Astrocyte (in vitro differentiated cells and primary cell): ENCODE data around the gene SF1. TPM values are rescaled to one million over a fixed set of nuclear protein-coding genes. Genes with fewer than 3 reads are reported as not detected.

Source experiments
- DNase-seq: peaks from one replicate; pipeline ENCODE4 v3.0.0-alpha.2; 2010; ENCODE audit warnings: low read depth
- FAIRE-seq: peaks from 2 replicates; lab custom pipeline; 2011; peaks lifted over from hg19 to GRCh38; lab: Jason Lieb, UNC
- H2AFZ ChIP-seq: 2 replicates; pipeline ENCODE4 v1.6.0; 2012; ENCODE audit warnings: low read depth, low read length, inconsistent platforms
- H3K27ac ChIP-seq: 2 replicates; pipeline ENCODE4 v1.5.1; 2011; ENCODE audit warnings: low read depth, low read length, inconsistent platforms
- H3K27me3 ChIP-seq: 2 replicates; pipeline ENCODE4 v1.6.0; 2011; ENCODE audit warnings: low read length, inconsistent platforms; ENCODE audit not compliant: insufficient read depth
- H3K36me3 ChIP-seq: 2 replicates; pipeline ENCODE4 v1.5.1; 2011; ENCODE audit warnings: low read length, inconsistent platforms; ENCODE audit not compliant: insufficient read depth
- H3K4me1 ChIP-seq: 2 replicates; pipeline ENCODE4 v1.5.1; 2011; ENCODE audit warnings: low read length, inconsistent platforms; ENCODE audit not compliant: insufficient read depth
- H3K4me2 ChIP-seq: 2 replicates; pipeline ENCODE4 v1.6.0; 2012; ENCODE audit warnings: low read length, inconsistent platforms
- H3K4me3 ChIP-seq: 2 replicates; pipeline ENCODE4 v1.5.1; 2011; ENCODE audit warnings: low read depth, mild to moderate bottlenecking, low read length, inconsistent platforms; ENCODE audit not compliant: insufficient read depth
- H3K79me2 ChIP-seq: 2 replicates; pipeline ENCODE4 v1.6.0; 2012; ENCODE audit warnings: mild to moderate bottlenecking, low read length, inconsistent platforms; ENCODE audit not compliant: insufficient read depth
- H3K9ac ChIP-seq: 2 replicates; pipeline ENCODE4 v1.6.0; 2012; ENCODE audit warnings: mild to moderate bottlenecking, low read length, inconsistent platforms
- H3K9me3 ChIP-seq: 2 replicates; pipeline ENCODE4 v1.5.1; 2012; ENCODE audit warnings: low read depth, mild to moderate bottlenecking, low read length, inconsistent platforms; ENCODE audit not compliant: insufficient read depth
- H4K20me1 ChIP-seq: 2 replicates; pipeline ENCODE4 v1.6.0; 2012; ENCODE audit warnings: low read length, inconsistent platforms; ENCODE audit not compliant: insufficient read depth
- H3K27ac Mint-ChIP-seq: one replicate; pipeline ENCODE4 v1.8.0; 2021; ENCODE audit warnings: mild to moderate bottlenecking, mixed read lengths; ENCODE audit not compliant: unreplicated experiment
- H3K27me3 Mint-ChIP-seq: one replicate; pipeline ENCODE4 v1.8.0; 2021; ENCODE audit warnings: low read depth, mixed read lengths; ENCODE audit not compliant: unreplicated experiment
- H3K36me3 Mint-ChIP-seq: one replicate; pipeline ENCODE4 v1.8.0; 2021; ENCODE audit warnings: low read depth, mixed read lengths; ENCODE audit not compliant: unreplicated experiment
- H3K4me1 Mint-ChIP-seq: one replicate; pipeline ENCODE4 v1.8.0; 2021; ENCODE audit warnings: low read depth, mixed read lengths; ENCODE audit not compliant: unreplicated experiment
- H3K4me3 Mint-ChIP-seq: one replicate; pipeline ENCODE4 v1.8.0; 2021; ENCODE audit warnings: mild to moderate bottlenecking, moderate library complexity, mixed read lengths; ENCODE audit not compliant: unreplicated experiment
- H3K9me3 Mint-ChIP-seq: one replicate; pipeline ENCODE4 v1.8.0; 2021; ENCODE audit warnings: mild to moderate bottlenecking, mixed read lengths; ENCODE audit not compliant: unreplicated experiment
- CTCF ChIP-seq: IDR thresholded peaks from 2 replicates; pipeline ENCODE4 v1.5.1; 2011; ENCODE audit warnings: low read depth, mild to moderate bottlenecking, inconsistent platforms, low read length, moderate library complexity; ENCODE audit not compliant: insufficient read depth
- EZH2 ChIP-seq: IDR thresholded peaks from 2 replicates; pipeline ENCODE4 v1.6.1; 2012; ENCODE audit warnings: mild to moderate bottlenecking, low read length, inconsistent platforms; ENCODE audit not compliant: insufficient read depth
- total RNA-seq: library from RNA; stranded (reverse); gene quantifications from 2 replicates; pipeline ENCODE4 v1.2.1, GENCODE V29; 2021

Gene SF1
- total RNA-seq, 1 donor from 2014 or later = 215 TPM

DNA sequence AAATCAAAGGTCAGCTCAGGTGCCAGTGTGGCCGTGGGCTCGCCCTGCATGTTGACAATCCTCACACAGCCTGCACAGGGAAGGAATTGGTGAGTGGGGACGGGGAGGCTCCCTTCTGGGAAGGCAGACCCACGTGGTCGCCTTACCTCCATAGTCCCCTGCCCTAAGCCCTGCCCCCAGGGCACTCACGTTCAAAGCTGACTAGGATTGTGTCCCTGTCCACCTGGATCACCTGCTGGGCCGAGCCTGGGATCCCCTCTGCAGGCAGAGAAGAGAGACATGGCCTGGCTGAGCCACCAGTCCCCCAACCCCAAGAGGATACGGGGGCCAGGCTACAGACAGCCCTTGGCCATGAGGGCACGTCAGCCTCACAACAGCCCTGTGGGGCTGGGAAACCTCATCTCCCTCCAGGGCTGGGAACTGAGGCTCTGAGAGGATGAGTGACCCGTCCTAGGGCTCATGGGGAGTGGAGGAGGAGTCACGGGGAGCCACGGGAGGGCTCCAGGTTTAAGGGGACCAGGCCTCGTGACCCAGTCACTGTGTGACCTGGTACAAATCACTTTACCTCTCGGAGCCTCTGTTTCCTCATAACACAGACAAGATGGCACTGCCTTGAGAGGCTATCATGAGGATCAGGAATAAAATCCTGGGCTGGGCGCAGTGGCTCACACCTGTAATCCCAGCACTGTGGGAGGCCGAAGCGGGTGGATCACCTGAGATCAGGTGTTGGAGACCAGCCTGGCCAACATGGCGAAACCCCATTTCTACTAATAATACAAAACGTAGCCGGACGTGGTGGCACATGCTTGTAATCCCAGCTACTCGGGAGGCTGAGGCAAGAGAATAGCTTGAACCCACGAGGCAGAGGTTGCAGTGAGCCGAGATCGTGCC is 12.1 kb upstream of the SF1 start:
- Histone ChIP-seq H3K4me3 (no peak overlapping the region), H3K9me3 (no peaks in the 10 kb centered on the region), H2AFZ (no peak overlapping the region), H3K27me3 (no peaks in the 10 kb centered on the region), H3K79me2 (no peaks in the 10 kb centered on the region), H3K9ac (no peak overlapping the region), H3K4me1 (no peaks in the 10 kb centered on the region), H3K36me3 (no peaks in the 10 kb centered on the region), H4K20me1 (no peaks in the 10 kb centered on the region), H3K27ac (no peak overlapping the region), H3K4me2 (no peak overlapping the region)
- no peak overlapping the region for H3K27ac Mint-ChIP-seq
- H3K4me3 Mint-ChIP-seq = no peak overlapping the region
- H3K36me3 Mint-ChIP-seq = peaks cover 8% of the 10 kb centered on the region
- H3K27me3 Mint-ChIP-seq = no peaks in the 10 kb centered on the region
- TF ChIP-seq CTCF (no peak), EZH2 (no peak)
- no peak for DNase-seq
- no peaks in the 10 kb centered on the region for H3K4me1 Mint-ChIP-seq
- no peaks in the 10 kb centered on the region for H3K9me3 Mint-ChIP-seq
- no peak for FAIRE-seq

GRCh38 chr11:64789331-64790204 is 11.2 kb upstream of the SF1 start:
- Histone ChIP-seq H3K9me3 (no peaks in the 10 kb centered on the region), H3K4me1 (no peaks in the 10 kb centered on the region), H3K36me3 (no peaks in the 10 kb centered on the region), H3K4me2 (no peak overlapping the region), H3K4me3 (no peak overlapping the region), H3K27me3 (no peaks in the 10 kb centered on the region), H2AFZ (no peak overlapping the region), H3K79me2 (no peaks in the 10 kb centered on the region), H4K20me1 (no peaks in the 10 kb centered on the region), H3K27ac (no peak overlapping the region), H3K9ac (no peak overlapping the region)
- H3K4me1 Mint-ChIP-seq = no peaks in the 10 kb centered on the region
- TF ChIP-seq EZH2 = no peak
- no peak for DNase-seq
- H3K36me3 Mint-ChIP-seq = peaks cover 8% of the 10 kb centered on the region
- H3K27me3 Mint-ChIP-seq = no peaks in the 10 kb centered on the region
- H3K27ac Mint-ChIP-seq = no peak overlapping the region
- H3K9me3 Mint-ChIP-seq = no peaks in the 10 kb centered on the region
- no peak for FAIRE-seq
- no peak overlapping the region for H3K4me3 Mint-ChIP-seq
